WTC11 (cell line): ENCODE data around the gene PEBP1. TPM values are rescaled to one million over a fixed set of nuclear protein-coding genes. Genes with fewer than 3 reads are reported as not detected.

Experiments used
- ATF1 ChIP-seq: sonication (generic); formaldehyde crosslinking; IDR thresholded peaks from 2 replicates; pipeline ENCODE4 v1.8.1; 2023; ENCODE audit warnings: mild to moderate bottlenecking, moderate library complexity, missing genetic modification reagents
- CREM ChIP-seq: sonication (generic); formaldehyde crosslinking; IDR thresholded peaks from 2 replicates; pipeline ENCODE4 v1.8.1; 2022; ENCODE audit warnings: mild to moderate bottlenecking, missing genetic modification reagents, moderate library complexity
- GRHL2 ChIP-seq: fragments of 250-450 bp; sonication (Bioruptor Pico); IDR thresholded peaks from 2 replicates; pipeline ENCODE4 v1.8.0; 2022; ENCODE audit warnings: mild to moderate bottlenecking, moderate library complexity; ENCODE audit not compliant: insufficient replicate concordance, severe bottlenecking
- HMGA2 ChIP-seq: fragments of 250-450 bp; sonication (Bioruptor Pico); IDR thresholded peaks from 2 replicates; pipeline ENCODE4 v1.4.0; 2021; ENCODE audit warnings: mild to moderate bottlenecking, moderate library complexity
- MXD4 ChIP-seq: fragments of 250-450 bp; sonication (Bioruptor Pico); IDR thresholded peaks from 2 replicates; pipeline ENCODE4 v1.8.0; 2021; ENCODE audit warnings: mild to moderate bottlenecking, moderate library complexity, borderline replicate concordance
- PRRX2 ChIP-seq: fragments of 250-450 bp; sonication (Bioruptor Pico); IDR thresholded peaks from 2 replicates; pipeline ENCODE4 v1.8.0; 2021; ENCODE audit warnings: mild to moderate bottlenecking
- SMAD3 ChIP-seq: sonication (generic); formaldehyde crosslinking; IDR thresholded peaks from 2 replicates; pipeline ENCODE4 v1.8.0; 2022; ENCODE audit warnings: missing genetic modification reagents, mild to moderate bottlenecking, borderline replicate concordance
- ZBTB21 ChIP-seq: sonication (generic); formaldehyde crosslinking; IDR thresholded peaks from 2 replicates; pipeline ENCODE4 v1.8.1; 2023; ENCODE audit warnings: mild to moderate bottlenecking, missing genetic modification reagents, borderline replicate concordance
- ZNF232 ChIP-seq: sonication (generic); formaldehyde crosslinking; IDR thresholded peaks from 2 replicates; pipeline ENCODE4 v1.8.0; 2022; ENCODE audit warnings: mild to moderate bottlenecking, missing genetic modification reagents
- ZNF396 ChIP-seq: fragments of 250-450 bp; sonication (Bioruptor Pico); IDR thresholded peaks from 2 replicates; pipeline ENCODE4 v1.8.0; 2021; ENCODE audit warnings: mild to moderate bottlenecking, moderate library complexity, borderline replicate concordance
- total RNA-seq: library from RNA; stranded (reverse); gene quantifications from 3 replicates; pipeline ENCODE4 v1.2.3, GENCODE V29; 2021
- TF ChIP-seq, protein P1 (sequence below): sonication (generic); formaldehyde crosslinking; IDR thresholded peaks from 2 replicates; pipeline ENCODE4 v1.8.0; 2023; ENCODE audit warnings: mild to moderate bottlenecking, missing genetic modification reagents
- TF ChIP-seq, protein P2 (sequence below): sonication (generic); formaldehyde crosslinking; IDR thresholded peaks from 2 replicates; pipeline ENCODE4 v1.8.1; 2023; ENCODE audit warnings: mild to moderate bottlenecking, missing genetic modification reagents, moderate library complexity
- TF ChIP-seq, protein P3 (sequence below): fragments of 250-450 bp; sonication (Bioruptor Pico); conservative IDR thresholded peaks from 2 replicates; pipeline ENCODE4 v1.9.0; 2021; ENCODE audit warnings: mild to moderate bottlenecking
- TF ChIP-seq, protein P4 (sequence below): sonication (generic); formaldehyde crosslinking; IDR thresholded peaks from 2 replicates; pipeline ENCODE4 v1.8.0; 2023; ENCODE audit warnings: missing genetic modification reagents, mild to moderate bottlenecking, borderline replicate concordance
- TF ChIP-seq, protein P5 (sequence below): fragments of 250-450 bp; sonication (Bioruptor Pico); IDR thresholded peaks from 2 replicates; pipeline ENCODE4 v1.9.0; 2021; ENCODE audit warnings: mild to moderate bottlenecking, borderline replicate concordance
- TF ChIP-seq, protein P6 (sequence below): fragments of 200-600 bp; IDR thresholded peaks from 2 replicates; pipeline ENCODE4 v1.8.0; 2022; ENCODE audit warnings: antibody characterized with exemption
- TF ChIP-seq, protein P7 (sequence below): sonication (generic); formaldehyde crosslinking; IDR thresholded peaks from 2 replicates; pipeline ENCODE4 v1.8.1; 2022; ENCODE audit warnings: missing genetic modification reagents, borderline replicate concordance
- TF ChIP-seq, protein P8 (sequence below): sonication (generic); formaldehyde crosslinking; IDR thresholded peaks from 2 replicates; pipeline ENCODE4 v1.8.1; 2023; ENCODE audit warnings: mild to moderate bottlenecking, missing genetic modification reagents, moderate library complexity

Gene PEBP1
- total RNA-seq, 1 experiment from 2014 or later: 363 TPM

DNA sequence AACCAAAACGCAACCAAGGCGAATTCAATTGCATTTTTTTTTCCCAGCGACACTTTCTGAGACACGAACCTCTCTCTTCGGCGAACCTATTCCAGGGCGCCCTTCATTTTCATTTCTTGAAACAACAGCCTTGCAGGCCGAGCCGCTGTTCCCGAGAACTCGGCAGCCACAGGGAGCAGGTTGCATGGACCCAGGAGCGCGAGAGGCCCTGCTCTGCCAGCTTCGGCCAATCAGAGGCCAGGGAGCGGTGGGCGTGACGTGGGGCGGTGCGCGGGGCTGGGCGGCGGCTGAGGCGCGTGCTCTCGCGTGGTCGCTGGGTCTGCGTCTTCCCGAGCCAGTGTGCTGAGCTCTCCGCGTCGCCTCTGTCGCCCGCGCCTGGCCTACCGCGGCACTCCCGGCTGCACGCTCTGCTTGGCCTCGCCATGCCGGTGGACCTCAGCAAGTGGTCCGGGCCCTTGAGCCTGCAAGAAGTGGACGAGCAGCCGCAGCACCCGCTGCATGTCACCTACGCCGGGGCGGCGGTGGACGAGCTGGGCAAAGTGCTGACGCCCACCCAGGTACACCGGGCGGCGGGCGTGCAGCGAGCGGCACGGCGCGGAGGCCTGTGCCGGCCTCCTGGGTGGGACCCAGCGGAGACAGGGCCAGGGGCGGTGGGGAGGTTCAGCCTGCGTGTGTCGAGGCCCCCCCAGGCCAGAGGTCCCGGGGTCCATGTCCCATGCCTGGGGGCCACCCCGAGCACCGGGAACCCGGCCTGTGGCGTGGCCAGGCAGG lies at the start of gene PEBP1 (continued):
- TF ChIP-seq GRHL2 (no peak), HMGA2 (no peak), SMAD3 (CRISPR knock-in tag) (no peak), CREM (CRISPR knock-in tag) (0 out of 2 replicates have a peak, but pooled peaks have one; percentile 44), ZNF232 (CRISPR knock-in tag) (0 out of 2 replicates have a peak, but pooled peaks have one; percentile 33), ATF1 (CRISPR knock-in tag) (no peak; the same call in 1 of the 2 replicates), MXD4 (CRISPR knock-in tag) (no peak), ZBTB21 (CRISPR knock-in tag) (peak; percentile 88; the same call in 1 of the 2 replicates), ZNF396 (CRISPR knock-in tag) (no peak), PRRX2 (CRISPR knock-in tag) (no peak)
- TF ChIP-seq, protein P1, sequence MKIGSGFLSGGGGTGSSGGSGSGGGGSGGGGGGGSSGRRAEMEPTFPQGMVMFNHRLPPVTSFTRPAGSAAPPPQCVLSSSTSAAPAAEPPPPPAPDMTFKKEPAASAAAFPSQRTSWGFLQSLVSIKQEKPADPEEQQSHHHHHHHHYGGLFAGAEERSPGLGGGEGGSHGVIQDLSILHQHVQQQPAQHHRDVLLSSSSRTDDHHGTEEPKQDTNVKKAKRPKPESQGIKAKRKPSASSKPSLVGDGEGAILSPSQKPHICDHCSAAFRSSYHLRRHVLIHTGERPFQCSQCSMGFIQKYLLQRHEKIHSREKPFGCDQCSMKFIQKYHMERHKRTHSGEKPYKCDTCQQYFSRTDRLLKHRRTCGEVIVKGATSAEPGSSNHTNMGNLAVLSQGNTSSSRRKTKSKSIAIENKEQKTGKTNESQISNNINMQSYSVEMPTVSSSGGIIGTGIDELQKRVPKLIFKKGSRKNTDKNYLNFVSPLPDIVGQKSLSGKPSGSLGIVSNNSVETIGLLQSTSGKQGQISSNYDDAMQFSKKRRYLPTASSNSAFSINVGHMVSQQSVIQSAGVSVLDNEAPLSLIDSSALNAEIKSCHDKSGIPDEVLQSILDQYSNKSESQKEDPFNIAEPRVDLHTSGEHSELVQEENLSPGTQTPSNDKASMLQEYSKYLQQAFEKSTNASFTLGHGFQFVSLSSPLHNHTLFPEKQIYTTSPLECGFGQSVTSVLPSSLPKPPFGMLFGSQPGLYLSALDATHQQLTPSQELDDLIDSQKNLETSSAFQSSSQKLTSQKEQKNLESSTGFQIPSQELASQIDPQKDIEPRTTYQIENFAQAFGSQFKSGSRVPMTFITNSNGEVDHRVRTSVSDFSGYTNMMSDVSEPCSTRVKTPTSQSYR (CRISPR knock-in tag): peak; percentile 68; the same call in 1 of the 2 replicates
- TF ChIP-seq, protein P2, sequence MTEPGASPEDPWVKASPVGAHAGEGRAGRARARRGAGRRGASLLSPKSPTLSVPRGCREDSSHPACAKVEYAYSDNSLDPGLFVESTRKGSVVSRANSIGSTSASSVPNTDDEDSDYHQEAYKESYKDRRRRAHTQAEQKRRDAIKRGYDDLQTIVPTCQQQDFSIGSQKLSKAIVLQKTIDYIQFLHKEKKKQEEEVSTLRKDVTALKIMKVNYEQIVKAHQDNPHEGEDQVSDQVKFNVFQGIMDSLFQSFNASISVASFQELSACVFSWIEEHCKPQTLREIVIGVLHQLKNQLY (CRISPR knock-in tag): peak; percentile 90
- TF ChIP-seq, protein P3, sequence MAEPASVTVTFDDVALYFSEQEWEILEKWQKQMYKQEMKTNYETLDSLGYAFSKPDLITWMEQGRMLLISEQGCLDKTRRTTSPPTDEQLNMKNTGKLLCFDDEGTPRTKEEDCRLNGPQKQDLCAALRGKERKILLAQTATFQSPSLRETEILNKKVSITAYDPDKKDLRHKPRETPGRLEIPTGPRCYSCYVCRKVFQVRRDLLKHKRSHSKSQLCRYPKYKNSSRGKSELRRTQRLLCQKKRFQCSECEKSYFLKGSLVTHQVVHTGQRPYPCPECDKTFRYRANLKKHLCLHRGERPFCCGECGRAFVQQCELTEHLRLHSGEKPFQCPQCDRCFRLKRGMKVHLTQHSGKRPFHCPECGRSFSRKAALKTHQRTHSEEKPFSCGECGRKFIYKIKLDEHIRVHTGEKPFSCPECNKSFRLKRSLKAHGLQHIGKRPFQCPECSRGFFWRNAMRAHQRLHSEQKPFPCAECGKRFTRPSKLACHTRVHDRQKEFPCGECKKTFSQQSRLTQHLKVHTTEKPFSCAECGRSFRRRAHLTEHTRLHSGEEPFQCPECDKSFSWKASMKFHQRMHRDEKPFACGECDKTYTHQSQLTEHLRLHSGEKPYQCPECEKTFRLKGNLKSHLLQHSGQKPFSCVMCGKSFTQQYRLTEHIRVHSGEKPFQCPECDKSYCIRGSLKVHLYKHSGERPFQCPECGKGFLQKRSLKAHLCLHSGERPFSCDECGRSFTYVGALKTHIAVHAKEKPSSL (CRISPR knock-in tag): no peak
- TF ChIP-seq, protein P4, sequence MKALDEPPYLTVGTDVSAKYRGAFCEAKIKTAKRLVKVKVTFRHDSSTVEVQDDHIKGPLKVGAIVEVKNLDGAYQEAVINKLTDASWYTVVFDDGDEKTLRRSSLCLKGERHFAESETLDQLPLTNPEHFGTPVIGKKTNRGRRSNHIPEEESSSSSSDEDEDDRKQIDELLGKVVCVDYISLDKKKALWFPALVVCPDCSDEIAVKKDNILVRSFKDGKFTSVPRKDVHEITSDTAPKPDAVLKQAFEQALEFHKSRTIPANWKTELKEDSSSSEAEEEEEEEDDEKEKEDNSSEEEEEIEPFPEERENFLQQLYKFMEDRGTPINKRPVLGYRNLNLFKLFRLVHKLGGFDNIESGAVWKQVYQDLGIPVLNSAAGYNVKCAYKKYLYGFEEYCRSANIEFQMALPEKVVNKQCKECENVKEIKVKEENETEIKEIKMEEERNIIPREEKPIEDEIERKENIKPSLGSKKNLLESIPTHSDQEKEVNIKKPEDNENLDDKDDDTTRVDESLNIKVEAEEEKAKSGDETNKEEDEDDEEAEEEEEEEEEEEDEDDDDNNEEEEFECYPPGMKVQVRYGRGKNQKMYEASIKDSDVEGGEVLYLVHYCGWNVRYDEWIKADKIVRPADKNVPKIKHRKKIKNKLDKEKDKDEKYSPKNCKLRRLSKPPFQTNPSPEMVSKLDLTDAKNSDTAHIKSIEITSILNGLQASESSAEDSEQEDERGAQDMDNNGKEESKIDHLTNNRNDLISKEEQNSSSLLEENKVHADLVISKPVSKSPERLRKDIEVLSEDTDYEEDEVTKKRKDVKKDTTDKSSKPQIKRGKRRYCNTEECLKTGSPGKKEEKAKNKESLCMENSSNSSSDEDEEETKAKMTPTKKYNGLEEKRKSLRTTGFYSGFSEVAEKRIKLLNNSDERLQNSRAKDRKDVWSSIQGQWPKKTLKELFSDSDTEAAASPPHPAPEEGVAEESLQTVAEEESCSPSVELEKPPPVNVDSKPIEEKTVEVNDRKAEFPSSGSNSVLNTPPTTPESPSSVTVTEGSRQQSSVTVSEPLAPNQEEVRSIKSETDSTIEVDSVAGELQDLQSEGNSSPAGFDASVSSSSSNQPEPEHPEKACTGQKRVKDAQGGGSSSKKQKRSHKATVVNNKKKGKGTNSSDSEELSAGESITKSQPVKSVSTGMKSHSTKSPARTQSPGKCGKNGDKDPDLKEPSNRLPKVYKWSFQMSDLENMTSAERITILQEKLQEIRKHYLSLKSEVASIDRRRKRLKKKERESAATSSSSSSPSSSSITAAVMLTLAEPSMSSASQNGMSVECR: peak; percentile 93
- TF ChIP-seq, protein P5, sequence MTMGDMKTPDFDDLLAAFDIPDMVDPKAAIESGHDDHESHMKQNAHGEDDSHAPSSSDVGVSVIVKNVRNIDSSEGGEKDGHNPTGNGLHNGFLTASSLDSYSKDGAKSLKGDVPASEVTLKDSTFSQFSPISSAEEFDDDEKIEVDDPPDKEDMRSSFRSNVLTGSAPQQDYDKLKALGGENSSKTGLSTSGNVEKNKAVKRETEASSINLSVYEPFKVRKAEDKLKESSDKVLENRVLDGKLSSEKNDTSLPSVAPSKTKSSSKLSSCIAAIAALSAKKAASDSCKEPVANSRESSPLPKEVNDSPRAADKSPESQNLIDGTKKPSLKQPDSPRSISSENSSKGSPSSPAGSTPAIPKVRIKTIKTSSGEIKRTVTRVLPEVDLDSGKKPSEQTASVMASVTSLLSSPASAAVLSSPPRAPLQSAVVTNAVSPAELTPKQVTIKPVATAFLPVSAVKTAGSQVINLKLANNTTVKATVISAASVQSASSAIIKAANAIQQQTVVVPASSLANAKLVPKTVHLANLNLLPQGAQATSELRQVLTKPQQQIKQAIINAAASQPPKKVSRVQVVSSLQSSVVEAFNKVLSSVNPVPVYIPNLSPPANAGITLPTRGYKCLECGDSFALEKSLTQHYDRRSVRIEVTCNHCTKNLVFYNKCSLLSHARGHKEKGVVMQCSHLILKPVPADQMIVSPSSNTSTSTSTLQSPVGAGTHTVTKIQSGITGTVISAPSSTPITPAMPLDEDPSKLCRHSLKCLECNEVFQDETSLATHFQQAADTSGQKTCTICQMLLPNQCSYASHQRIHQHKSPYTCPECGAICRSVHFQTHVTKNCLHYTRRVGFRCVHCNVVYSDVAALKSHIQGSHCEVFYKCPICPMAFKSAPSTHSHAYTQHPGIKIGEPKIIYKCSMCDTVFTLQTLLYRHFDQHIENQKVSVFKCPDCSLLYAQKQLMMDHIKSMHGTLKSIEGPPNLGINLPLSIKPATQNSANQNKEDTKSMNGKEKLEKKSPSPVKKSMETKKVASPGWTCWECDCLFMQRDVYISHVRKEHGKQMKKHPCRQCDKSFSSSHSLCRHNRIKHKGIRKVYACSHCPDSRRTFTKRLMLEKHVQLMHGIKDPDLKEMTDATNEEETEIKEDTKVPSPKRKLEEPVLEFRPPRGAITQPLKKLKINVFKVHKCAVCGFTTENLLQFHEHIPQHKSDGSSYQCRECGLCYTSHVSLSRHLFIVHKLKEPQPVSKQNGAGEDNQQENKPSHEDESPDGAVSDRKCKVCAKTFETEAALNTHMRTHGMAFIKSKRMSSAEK (CRISPR knock-in tag): no peak
- TF ChIP-seq, protein P6, sequence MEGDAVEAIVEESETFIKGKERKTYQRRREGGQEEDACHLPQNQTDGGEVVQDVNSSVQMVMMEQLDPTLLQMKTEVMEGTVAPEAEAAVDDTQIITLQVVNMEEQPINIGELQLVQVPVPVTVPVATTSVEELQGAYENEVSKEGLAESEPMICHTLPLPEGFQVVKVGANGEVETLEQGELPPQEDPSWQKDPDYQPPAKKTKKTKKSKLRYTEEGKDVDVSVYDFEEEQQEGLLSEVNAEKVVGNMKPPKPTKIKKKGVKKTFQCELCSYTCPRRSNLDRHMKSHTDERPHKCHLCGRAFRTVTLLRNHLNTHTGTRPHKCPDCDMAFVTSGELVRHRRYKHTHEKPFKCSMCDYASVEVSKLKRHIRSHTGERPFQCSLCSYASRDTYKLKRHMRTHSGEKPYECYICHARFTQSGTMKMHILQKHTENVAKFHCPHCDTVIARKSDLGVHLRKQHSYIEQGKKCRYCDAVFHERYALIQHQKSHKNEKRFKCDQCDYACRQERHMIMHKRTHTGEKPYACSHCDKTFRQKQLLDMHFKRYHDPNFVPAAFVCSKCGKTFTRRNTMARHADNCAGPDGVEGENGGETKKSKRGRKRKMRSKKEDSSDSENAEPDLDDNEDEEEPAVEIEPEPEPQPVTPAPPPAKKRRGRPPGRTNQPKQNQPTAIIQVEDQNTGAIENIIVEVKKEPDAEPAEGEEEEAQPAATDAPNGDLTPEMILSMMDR: no peak
- TF ChIP-seq, protein P7, sequence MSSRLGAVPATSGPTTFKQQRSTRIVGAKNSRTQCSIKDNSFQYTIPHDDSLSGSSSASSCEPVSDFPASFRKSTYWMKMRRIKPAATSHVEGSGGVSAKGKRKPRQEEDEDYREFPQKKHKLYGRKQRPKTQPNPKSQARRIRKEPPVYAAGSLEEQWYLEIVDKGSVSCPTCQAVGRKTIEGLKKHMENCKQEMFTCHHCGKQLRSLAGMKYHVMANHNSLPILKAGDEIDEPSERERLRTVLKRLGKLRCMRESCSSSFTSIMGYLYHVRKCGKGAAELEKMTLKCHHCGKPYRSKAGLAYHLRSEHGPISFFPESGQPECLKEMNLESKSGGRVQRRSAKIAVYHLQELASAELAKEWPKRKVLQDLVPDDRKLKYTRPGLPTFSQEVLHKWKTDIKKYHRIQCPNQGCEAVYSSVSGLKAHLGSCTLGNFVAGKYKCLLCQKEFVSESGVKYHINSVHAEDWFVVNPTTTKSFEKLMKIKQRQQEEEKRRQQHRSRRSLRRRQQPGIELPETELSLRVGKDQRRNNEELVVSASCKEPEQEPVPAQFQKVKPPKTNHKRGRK (CRISPR knock-in tag): no peak
- TF ChIP-seq, protein P8, sequence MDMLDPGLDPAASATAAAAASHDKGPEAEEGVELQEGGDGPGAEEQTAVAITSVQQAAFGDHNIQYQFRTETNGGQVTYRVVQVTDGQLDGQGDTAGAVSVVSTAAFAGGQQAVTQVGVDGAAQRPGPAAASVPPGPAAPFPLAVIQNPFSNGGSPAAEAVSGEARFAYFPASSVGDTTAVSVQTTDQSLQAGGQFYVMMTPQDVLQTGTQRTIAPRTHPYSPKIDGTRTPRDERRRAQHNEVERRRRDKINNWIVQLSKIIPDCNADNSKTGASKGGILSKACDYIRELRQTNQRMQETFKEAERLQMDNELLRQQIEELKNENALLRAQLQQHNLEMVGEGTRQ (CRISPR knock-in tag): peak; percentile 70
